Stimulated activated CD4-positive, alpha-beta T cell treated with anti-CD3 and anti-CD28 coated beads, TNF-alpha, amount 100 ng/mL, for 1 hour (primary cell): ENCODE results near the gene DIP2C.

ENCODE experiments used
- DNase-seq, 3 donors: peaks; one replicate each; pipeline ENCODE4 v3.0.0-alpha.2; 2020; ENCODE audit warnings: low read depth in 3 of 3, low spot score in 1 of 3

DIP2C gene

GRCh38 chr10:504806-505205 is 184.7 kb downstream of the DIP2C start:
- DNase-seq, result no peak

GRCh38 chr10:504121-504611 is 185.3 kb downstream of the DIP2C start:
- DNase-seq, result no peak

GRCh38 chr10:501596-501995 is 187.9 kb downstream of the DIP2C start:
- DNase-seq, result no peak

GRCh38 chr10:500876-501275 is 188.6 kb downstream of the DIP2C start:
- no peak for DNase-seq

GRCh38 chr10:499991-500390 is 189.5 kb downstream of the DIP2C start:
- no peak for DNase-seq

- no peak for DNase-seq
Measured at GRCh38 chr10:498760-499435, 190.6 kb downstream of the DIP2C start.

GRCh38 chr10:497898-498451 is 191.5 kb downstream of the DIP2C start:
- DNase-seq, result no peak

GRCh38 chr10:497289-497688 is 192.2 kb downstream of the DIP2C start:
- DNase-seq, result no peak

GRCh38 chr10:494556-494955 is 194.9 kb downstream of the DIP2C start:
- no peak for DNase-seq

- DNase-seq, result no peak
Measured at GRCh38 chr10:494149-494542, 195.3 kb downstream of the DIP2C start.

- no peak for DNase-seq
Measured at GRCh38 chr10:493391-494148, 195.9 kb downstream of the DIP2C start.

GRCh38 chr10:492836-493235 is 196.6 kb downstream of the DIP2C start:
- DNase-seq, result no peak

GRCh38 chr10:491667-492424 is 197.6 kb downstream of the DIP2C start:
- no peak for DNase-seq

GRCh38 chr10:490891-491571 is 198.4 kb downstream of the DIP2C start:
- no peak for DNase-seq

GRCh38 chr10:490256-490655 is 199.2 kb downstream of the DIP2C start:
- no peak for DNase-seq

GRCh38 chr10:489330-489729 is 200.1 kb downstream of the DIP2C start:
- no peak for DNase-seq

- DNase-seq, result no peak
Measured at GRCh38 chr10:488933-489215, 200.6 kb downstream of the DIP2C start.

- DNase-seq, result no peak
Measured at GRCh38 chr10:488081-488932, 201.2 kb downstream of the DIP2C start.

GRCh38 chr10:486666-487322 is 202.7 kb downstream of the DIP2C start:
- DNase-seq, result no peak

- no peak for DNase-seq
Measured at GRCh38 chr10:486206-486605, 203.3 kb downstream of the DIP2C start.
